H54 (cell line): ENCODE data around the gene VSIG1.
A peak's percentile ranks its signal among the peaks of the same experiment; 100 is the strongest.

ENCODE experiments used
- DNase-seq: peaks from one replicate; pipeline ENCODE4 v3.0.0; 2011; ENCODE audit warnings: low spot score, mixed read lengths; ENCODE audit not compliant: insufficient read length
- FAIRE-seq: peaks from 3 replicates; lab custom pipeline; 2011; peaks lifted over from hg19 to GRCh38; lab: Jason Lieb, UNC
- POLR2A ChIP-seq: IDR thresholded peaks from 2 replicates; pipeline ENCODE4 v1.6.1; 2011; ENCODE audit warnings: low read depth, mild to moderate bottlenecking, low read length

Gene VSIG1

GRCh38 chrX:108044554-108045256 lies at the start of gene VSIG1:
Gene VSIG1 (plus strand): TSS chrX:108045065. CDS start chrX:108045131, 66 bp downstream.
- DNase-seq (no peak), FAIRE-seq (no peak)

GRCh38 chrX:107996124-107996523 lies 48.7 kb upstream of the VSIG1 start:
- no peak for TF ChIP-seq POLR2A
- FAIRE-seq (no peak), DNase-seq (no peak)

More at GRCh38 chrX:108044554-108045256, at the start of gene VSIG1:
- no peak for TF ChIP-seq POLR2A

GRCh38 chrX:108000751-108001150 lies 44.1 kb upstream of the VSIG1 start:
- DNase-seq = no peak
- no peak for FAIRE-seq
- TF ChIP-seq POLR2A = no peak

GRCh38 chrX:108001218-108001814 lies 43.5 kb upstream of the VSIG1 start:
- TF ChIP-seq POLR2A = no peak

GRCh38 chrX:108018656-108019381 lies 26.0 kb upstream of the VSIG1 start:
- no peak for TF ChIP-seq POLR2A
- no peak for FAIRE-seq
- no peak for DNase-seq

More at GRCh38 chrX:108001218-108001814, 43.5 kb upstream of the VSIG1 start:
- FAIRE-seq = no peak
- DNase-seq = peak; percentile 11

GRCh38 chrX:108019382-108019875 lies 25.4 kb upstream of the VSIG1 start:
- no peak for FAIRE-seq
- no peak for TF ChIP-seq POLR2A

GRCh38 chrX:108020631-108021030 lies 24.2 kb upstream of the VSIG1 start:
- DNase-seq = no peak
- TF ChIP-seq POLR2A = no peak
- no peak for FAIRE-seq

More at GRCh38 chrX:108019382-108019875, 25.4 kb upstream of the VSIG1 start:
- no peak for DNase-seq

- no peak for DNase-seq
- TF ChIP-seq POLR2A = no peak
- FAIRE-seq = no peak
Observed at GRCh38 chrX:108022491-108023089, 22.3 kb upstream of the VSIG1 start.

- FAIRE-seq (no peak), DNase-seq (no peak)
- TF ChIP-seq POLR2A = no peak
Observed at GRCh38 chrX:108025376-108025775, 19.5 kb upstream of the VSIG1 start.

- FAIRE-seq = no peak
- TF ChIP-seq POLR2A = no peak
- no peak for DNase-seq
Observed at GRCh38 chrX:108025954-108026600, 18.8 kb upstream of the VSIG1 start.

GRCh38 chrX:108028854-108029253 lies 16.0 kb upstream of the VSIG1 start:
- TF ChIP-seq POLR2A = no peak
- no peak for FAIRE-seq
- DNase-seq = no peak

- TF ChIP-seq POLR2A = no peak
- FAIRE-seq = no peak
- no peak for DNase-seq
Observed at GRCh38 chrX:108029928-108030711, 14.7 kb upstream of the VSIG1 start.
